ENCODE measurements around the gene EML6. TPM values are rescaled to one million over a fixed set of nuclear protein-coding genes. Genes with fewer than 3 reads are reported as not detected.

Gene EML6
- total and polyA plus RNA-seq, 10 of the 15 experiments (the other 5 are each of a cell fraction or from before 2014, with no cell fraction given), result 0.09 to 0.67 (median 0.21) TPM

DNA sequence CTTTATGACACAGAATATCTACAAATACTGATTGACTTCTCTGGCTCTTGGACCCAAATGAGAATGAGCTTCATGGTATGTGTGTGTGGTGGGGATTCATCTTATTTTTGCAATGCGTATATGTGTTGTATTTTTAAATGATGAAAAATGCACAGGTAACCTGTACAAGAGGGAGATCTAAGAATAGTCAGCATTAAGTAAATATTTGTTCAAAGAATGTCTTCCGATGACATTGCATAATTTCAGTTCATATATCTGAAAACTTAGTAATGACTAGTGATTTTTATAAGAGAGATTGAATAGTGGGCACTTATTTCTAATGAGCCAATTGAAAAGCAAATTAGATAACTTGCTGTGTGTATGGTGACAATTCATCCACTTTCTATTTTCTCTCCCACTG is 66.4 kb downstream of the EML6 start:
- TF ChIP-seq HCFC1 (IDR thresholded peaks at IDR 0.05; ENCODE audit: low read length) (no peak), JUNB (IDR thresholded peaks at IDR 0.05) (no peak), POLR2AphosphoS5 (IDR thresholded peaks at IDR 0.05; ENCODE audit: low read length) (no peak), SMAD5 (IDR thresholded peaks at IDR 0.05; ENCODE audit: low read depth) (no peak), RBBP5 (conservative IDR thresholded peaks at IDR 0.05) (no peak), CBFB (IDR thresholded peaks at IDR 0.05; ENCODE audit: low read depth) (no peak), RUNX3 (IDR thresholded peaks at IDR 0.05; ENCODE audit: low read length) (no peak)
- TF ChIP-seq, protein P1, sequence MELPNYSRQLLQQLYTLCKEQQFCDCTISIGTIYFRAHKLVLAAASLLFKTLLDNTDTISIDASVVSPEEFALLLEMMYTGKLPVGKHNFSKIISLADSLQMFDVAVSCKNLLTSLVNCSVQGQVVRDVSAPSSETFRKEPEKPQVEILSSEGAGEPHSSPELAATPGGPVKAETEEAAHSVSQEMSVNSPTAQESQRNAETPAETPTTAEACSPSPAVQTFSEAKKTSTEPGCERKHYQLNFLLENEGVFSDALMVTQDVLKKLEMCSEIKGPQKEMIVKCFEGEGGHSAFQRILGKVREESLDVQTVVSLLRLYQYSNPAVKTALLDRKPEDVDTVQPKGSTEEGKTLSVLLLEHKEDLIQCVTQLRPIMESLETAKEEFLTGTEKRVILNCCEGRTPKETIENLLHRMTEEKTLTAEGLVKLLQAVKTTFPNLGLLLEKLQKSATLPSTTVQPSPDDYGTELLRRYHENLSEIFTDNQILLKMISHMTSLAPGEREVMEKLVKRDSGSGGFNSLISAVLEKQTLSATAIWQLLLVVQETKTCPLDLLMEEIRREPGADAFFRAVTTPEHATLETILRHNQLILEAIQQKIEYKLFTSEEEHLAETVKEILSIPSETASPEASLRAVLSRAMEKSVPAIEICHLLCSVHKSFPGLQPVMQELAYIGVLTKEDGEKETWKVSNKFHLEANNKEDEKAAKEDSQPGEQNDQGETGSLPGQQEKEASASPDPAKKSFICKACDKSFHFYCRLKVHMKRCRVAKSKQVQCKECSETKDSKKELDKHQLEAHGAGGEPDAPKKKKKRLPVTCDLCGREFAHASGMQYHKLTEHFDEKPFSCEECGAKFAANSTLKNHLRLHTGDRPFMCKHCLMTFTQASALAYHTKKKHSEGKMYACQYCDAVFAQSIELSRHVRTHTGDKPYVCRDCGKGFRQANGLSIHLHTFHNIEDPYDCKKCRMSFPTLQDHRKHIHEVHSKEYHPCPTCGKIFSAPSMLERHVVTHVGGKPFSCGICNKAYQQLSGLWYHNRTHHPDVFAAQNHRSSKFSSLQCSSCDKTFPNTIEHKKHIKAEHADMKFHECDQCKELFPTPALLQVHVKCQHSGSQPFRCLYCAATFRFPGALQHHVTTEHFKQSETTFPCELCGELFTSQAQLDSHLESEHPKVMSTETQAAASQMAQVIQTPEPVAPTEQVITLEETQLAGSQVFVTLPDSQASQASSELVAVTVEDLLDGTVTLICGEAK (IDR thresholded peaks at IDR 0.05; ENCODE audit: borderline replicate concordance), result no peak
- TF ChIP-seq, protein P2, sequence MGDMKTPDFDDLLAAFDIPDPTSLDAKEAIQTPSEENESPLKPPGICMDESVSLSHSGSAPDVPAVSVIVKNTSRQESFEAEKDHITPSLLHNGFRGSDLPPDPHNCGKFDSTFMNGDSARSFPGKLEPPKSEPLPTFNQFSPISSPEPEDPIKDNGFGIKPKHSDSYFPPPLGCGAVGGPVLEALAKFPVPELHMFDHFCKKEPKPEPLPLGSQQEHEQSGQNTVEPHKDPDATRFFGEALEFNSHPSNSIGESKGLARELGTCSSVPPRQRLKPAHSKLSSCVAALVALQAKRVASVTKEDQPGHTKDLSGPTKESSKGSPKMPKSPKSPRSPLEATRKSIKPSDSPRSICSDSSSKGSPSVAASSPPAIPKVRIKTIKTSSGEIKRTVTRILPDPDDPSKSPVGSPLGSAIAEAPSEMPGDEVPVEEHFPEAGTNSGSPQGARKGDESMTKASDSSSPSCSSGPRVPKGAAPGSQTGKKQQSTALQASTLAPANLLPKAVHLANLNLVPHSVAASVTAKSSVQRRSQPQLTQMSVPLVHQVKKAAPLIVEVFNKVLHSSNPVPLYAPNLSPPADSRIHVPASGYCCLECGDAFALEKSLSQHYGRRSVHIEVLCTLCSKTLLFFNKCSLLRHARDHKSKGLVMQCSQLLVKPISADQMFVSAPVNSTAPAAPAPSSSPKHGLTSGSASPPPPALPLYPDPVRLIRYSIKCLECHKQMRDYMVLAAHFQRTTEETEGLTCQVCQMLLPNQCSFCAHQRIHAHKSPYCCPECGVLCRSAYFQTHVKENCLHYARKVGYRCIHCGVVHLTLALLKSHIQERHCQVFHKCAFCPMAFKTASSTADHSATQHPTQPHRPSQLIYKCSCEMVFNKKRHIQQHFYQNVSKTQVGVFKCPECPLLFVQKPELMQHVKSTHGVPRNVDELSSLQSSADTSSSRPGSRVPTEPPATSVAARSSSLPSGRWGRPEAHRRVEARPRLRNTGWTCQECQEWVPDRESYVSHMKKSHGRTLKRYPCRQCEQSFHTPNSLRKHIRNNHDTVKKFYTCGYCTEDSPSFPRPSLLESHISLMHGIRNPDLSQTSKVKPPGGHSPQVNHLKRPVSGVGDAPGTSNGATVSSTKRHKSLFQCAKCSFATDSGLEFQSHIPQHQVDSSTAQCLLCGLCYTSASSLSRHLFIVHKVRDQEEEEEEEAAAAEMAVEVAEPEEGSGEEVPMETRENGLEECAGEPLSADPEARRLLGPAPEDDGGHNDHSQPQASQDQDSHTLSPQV (IDR thresholded peaks at IDR 0.05), result no peak
- H3K4me1 ChIP-seq (ENCODE audit: control insufficient read depth, insufficient read depth, low read length), result no peaks in the 10 kb centered on the region
- in situ Hi-C loops (cut with MboI) (no loop called here), intact Hi-C loops (cut with micrococcal nuclease; ENCODE audit: unreplicated experiment) (no loop called here)
- POLR2A ChIA-PET, result no interaction called here
- RAD21 ChIA-PET (ENCODE audit: unreplicated experiment), result no interaction called here
- no peak overlapping the region for H3K4me3 ChIP-seq
- WGBS (ENCODE audit: insufficient coverage, insufficient replicate concordance, low lambda C conversion rate, missing lambda C conversion rate), result 48% methylated on average over 2 of the region's 2 CpGs
- no peaks in the 10 kb centered on the region for H4K20me1 ChIP-seq (ENCODE audit: control insufficient read depth, insufficient read depth)
- SMC1A ChIA-PET (ENCODE audit: uncharacterized antibody, unreplicated experiment), result no interaction called here
- H3K27me3 ChIP-seq (replicated peaks in 1 of 2; ENCODE audit: control insufficient read depth in 2 of 2, insufficient read depth in 2 of 2, low read length in 1 of 2), result peaks cover 2 to 5% of the 10 kb centered on the region in 2 experiments
- ATAC-seq (no peak), FAIRE-seq (no peak), DNase-seq (ENCODE audit: low read depth, low spot score) (no peak)
- CTCF ChIA-PET, result no interaction called here
- H2AFZ ChIP-seq (ENCODE audit: control insufficient read depth, low read depth, low read length), result no peak overlapping the region
- no peaks in the 10 kb centered on the region for H3K36me3 ChIP-seq (ENCODE audit: control insufficient read depth in 2 of 2, insufficient read depth in 2 of 2, low read length in 1 of 2)
- H3K27ac ChIP-seq (ENCODE audit: control insufficient read depth, insufficient read depth), result no peak overlapping the region
- H3K4me2 ChIP-seq (ENCODE audit: control insufficient read depth, insufficient read depth), result no peak overlapping the region
- H3K79me2 ChIP-seq (ENCODE audit: control insufficient read depth, insufficient read depth, low read length), result no peaks in the 10 kb centered on the region
- BruUV-seq (replicated peaks), result no TSS peak
- H3K9ac ChIP-seq (ENCODE audit: control insufficient read depth, insufficient read depth, low read length), result no peak overlapping the region
- no peaks in the 10 kb centered on the region for H3K9me3 ChIP-seq (replicated peaks; ENCODE audit: control insufficient read depth, insufficient read depth, low read length)

Data from GM12878 (cell line).